KG1 (cell line): ENCODE results near the gene MTARC2.
A peak's percentile ranks its signal among the peaks of the same experiment; 100 is the strongest.
"Not testable (repeated sequence)": the region's sequence is repeated elsewhere in the genome, so short reads cannot be mapped to it uniquely, and the experiment has no call there.

Source experiments
- DNase-seq: peaks from one replicate; lab custom pipeline; 2025; lab: John Stamatoyannopoulos, UW

The MTARC2 gene

GRCh38 chr1:220732621-220733020, 15.5 kb upstream of the MTARC2 start:
- no peak for DNase-seq

GRCh38 chr1:220733086-220733601, 15.0 kb upstream of the MTARC2 start:
- peak; percentile 38 for DNase-seq

- DNase-seq: no peak
These were observed 13.4 kb upstream of the MTARC2 start for GRCh38 chr1:220734571-220735326.

- DNase-seq: not testable (repeated sequence)
These were observed 11.8 kb upstream of the MTARC2 start for GRCh38 chr1:220736283-220736682.

GRCh38 chr1:220741349-220741748, 6.8 kb upstream of the MTARC2 start:
- DNase-seq: no peak

- no peak for DNase-seq
These were observed 6.3 kb upstream of the MTARC2 start for GRCh38 chr1:220741825-220742224.

GRCh38 chr1:220742520-220742919, 5.6 kb upstream of the MTARC2 start:
- DNase-seq: no peak

GRCh38 chr1:220746851-220747250, 1.3 kb upstream of the MTARC2 start:
- no peak for DNase-seq

GRCh38 chr1:220747437-220748088, 559 bp upstream of the MTARC2 start:
- DNase-seq: no peak

GRCh38 chr1:220748936-220749335, 814 bp downstream of the MTARC2 start:
- no peak for DNase-seq

GRCh38 chr1:220750131-220750515, 2.0 kb downstream of the MTARC2 start:
- no peak for DNase-seq

GRCh38 chr1:220751111-220751510, 3.0 kb downstream of the MTARC2 start:
- DNase-seq: no peak

GRCh38 chr1:220754212-220754917, 6.2 kb downstream of the MTARC2 start:
- no peak for DNase-seq

GRCh38 chr1:220754918-220755295, 6.8 kb downstream of the MTARC2 start:
- no peak for DNase-seq

GRCh38 chr1:220755309-220755708, 7.2 kb downstream of the MTARC2 start:
- no peak for DNase-seq

- DNase-seq: no peak
These were observed 9.3 kb downstream of the MTARC2 start for GRCh38 chr1:220757441-220757840.

GRCh38 chr1:220759147-220759546, 11.0 kb downstream of the MTARC2 start:
- DNase-seq: no peak

GRCh38 chr1:220761688-220762427, 13.7 kb downstream of the MTARC2 start:
- no peak for DNase-seq

- DNase-seq: no peak
These were observed 16.6 kb downstream of the MTARC2 start for GRCh38 chr1:220764757-220765156.

GRCh38 chr1:220767312-220768125, 19.4 kb downstream of the MTARC2 start:
- DNase-seq: no peak

- no peak for DNase-seq
These were observed 20.0 kb downstream of the MTARC2 start for GRCh38 chr1:220768126-220768601.
